ENCODE results near the gene CHFR. TPM values are rescaled to one million over a fixed set of nuclear protein-coding genes. Genes with fewer than 3 reads are reported as not detected.
"Not testable (repeated sequence)": the region's sequence is repeated elsewhere in the genome, so short reads cannot be mapped to it uniquely, and the experiment has no call there.

The CHFR gene
- total RNA-seq, 1 experiment from 2014 or later, result 17.5 TPM

DNA sequence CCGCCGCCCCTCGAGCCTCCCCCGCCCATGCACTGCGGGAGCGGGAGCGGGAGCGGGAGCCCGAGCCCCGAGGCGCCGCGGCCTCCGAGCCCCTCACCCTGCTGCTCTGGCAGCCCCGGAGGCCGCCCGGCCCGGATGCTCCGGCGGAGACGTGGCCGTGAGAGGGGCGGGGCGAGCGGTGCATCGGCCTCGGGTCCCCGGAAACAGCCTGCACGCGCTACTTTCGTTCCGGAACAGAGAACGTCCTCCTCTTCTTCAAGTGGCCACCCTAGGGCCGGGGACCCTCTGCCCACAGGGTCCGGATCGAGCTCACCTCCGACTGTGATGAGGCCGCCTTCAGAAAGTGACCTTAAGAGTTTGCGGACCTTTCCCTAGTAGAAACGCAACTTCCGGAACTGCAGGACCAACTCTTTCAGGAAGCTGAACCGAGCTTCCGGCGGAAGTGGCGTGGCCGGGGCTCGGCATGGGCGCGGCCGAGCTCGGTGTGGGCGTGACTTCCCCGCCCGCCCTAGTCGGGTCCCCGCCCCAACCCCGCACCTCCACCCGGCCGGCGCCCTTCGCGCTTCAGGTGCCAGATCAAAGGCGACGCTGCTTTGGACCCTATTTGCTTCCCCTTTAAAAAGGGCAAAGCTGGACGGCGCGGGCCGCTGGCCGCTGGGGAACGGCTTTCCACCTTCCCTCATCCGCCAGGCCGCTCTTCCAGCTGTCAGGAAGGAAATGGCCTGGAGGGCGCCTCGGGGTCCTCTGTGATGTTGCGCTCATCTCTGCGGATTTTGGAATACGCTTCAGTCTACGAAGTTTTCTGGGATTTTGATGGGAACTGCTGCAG lies 58.5 kb downstream of the CHFR start, which contains the start of gene GOLGA3:
Gene GOLGA3, minus strand, starts transcription at position 164 of the 829 bp plus-strand sequence. CDS start 6,741 bp downstream, outside the sequence.
- peak; percentile 89 for DNase-seq (ENCODE audit: low read depth)
- in situ Hi-C loops (cut with HindIII; ENCODE audit: low pct_unique_long_range_greater_than_20kb, low sequenced_read_pairs), result no loop called here

DNA sequence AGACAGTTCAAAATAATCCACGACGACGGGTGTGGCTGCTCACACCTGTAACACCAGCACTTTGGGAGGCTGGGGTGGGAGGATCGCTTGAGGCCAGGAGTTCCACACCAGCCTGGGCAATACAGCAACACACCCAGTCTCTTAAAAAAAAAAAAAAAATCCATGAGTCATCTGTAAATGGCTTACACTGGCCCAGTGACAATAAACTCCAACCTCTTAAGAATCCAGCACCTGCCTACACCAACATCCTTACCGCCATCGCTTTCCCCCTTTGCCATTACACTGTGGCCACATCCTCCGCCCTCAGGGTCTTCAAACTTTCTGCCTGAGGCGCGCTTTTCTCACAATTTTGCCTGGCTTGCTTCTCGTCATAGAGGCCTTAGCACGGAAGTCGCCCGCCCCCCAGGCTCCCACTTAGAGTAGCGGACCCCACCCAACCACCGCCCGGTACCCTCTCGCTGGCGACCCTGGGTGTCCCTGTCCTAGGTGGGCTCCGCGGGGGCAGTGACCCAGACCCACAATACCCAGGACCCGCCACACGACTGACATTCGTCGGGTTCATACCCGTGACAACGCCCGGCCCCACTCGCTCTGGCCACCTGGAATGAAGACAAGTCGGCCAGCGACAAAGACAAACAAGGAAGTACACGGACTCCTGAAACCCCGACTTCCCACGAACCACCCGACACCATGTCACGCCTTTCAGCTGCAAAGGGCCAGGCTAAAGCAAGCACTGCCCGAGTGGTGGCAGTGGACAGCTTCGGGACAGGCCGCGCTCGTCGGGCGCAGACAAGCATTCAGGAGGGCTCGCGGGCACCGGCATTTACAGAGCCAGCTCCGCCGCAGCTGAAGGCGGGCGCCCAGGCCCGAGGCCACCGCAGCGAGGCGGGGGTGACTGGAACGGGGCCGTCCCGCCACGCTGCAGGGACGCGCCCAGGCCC lies 59.4 kb downstream of the CHFR start:
- in situ Hi-C loops (cut with HindIII; ENCODE audit: low pct_unique_long_range_greater_than_20kb, low sequenced_read_pairs), result no loop called here
- DNase-seq (ENCODE audit: low read depth), result peak; percentile 81

DNA sequence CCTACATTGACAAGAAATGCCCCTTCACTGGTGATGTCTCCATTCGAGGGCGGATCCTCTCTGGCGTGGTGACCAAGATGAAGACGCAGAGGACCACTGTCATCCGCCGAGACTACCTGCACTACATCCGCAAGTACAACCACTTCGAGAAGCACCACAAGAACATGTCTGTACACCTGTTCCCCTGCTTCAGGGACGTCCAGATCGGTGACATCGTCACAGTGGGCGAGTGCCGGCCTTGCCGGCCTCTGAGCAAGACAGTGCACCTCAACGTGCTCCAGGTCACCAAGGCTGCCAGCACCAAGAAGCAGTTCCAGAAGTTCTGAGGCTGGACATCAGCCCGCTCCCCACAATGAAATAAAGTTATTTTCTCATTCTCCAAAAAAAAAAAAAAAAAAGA lies 61.5 kb downstream of the CHFR start:
- in situ Hi-C loops (cut with HindIII; ENCODE audit: low pct_unique_long_range_greater_than_20kb, low sequenced_read_pairs), result no loop called here
- DNase-seq (ENCODE audit: low read depth), result no peak

DNA sequence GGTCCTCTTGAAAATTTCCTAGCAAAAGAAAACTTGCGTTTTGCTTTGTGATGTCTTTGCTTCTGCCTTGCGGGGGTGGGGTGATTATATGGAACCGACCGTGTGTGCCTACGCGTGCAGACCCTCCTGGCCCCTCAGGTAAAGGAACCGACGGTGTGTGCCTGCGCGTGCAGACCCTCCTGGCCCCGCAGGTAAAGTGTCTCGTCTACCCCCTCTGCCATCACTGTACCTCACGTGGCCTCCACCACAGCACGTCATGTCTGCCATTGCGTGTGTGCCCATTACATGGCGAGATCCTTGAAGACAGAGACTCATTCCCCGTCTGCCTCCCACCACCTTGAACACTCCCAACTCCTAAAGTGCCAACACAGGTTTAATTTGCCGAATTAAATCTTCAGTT lies 62.3 kb downstream of the CHFR start:
- DNase-seq (ENCODE audit: low read depth), result no peak
- in situ Hi-C loops (cut with HindIII; ENCODE audit: low pct_unique_long_range_greater_than_20kb, low sequenced_read_pairs), result no loop called here

DNA sequence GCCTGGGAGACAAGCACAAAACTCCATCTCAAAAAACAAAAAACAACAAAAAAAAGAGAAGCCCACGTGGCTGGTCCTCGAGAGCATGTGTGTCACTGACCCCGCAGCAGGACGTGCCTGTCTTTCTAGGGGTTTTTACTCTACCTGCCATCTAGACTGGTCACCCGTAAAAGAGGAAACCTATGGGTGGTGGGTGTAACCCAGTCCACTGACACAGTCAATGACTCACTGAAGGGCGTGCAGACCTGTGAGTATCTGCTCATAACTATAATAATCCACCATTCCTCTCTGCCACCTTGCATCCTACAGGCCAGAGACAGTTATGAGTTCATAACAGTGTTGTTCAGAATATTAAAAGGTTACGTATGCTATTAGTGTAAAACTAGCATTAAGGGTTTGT lies 63.4 kb downstream of the CHFR start:
- DNase-seq (ENCODE audit: low read depth), result no peak
- in situ Hi-C loops (cut with HindIII; ENCODE audit: low pct_unique_long_range_greater_than_20kb, low sequenced_read_pairs), result no loop called here

DNA sequence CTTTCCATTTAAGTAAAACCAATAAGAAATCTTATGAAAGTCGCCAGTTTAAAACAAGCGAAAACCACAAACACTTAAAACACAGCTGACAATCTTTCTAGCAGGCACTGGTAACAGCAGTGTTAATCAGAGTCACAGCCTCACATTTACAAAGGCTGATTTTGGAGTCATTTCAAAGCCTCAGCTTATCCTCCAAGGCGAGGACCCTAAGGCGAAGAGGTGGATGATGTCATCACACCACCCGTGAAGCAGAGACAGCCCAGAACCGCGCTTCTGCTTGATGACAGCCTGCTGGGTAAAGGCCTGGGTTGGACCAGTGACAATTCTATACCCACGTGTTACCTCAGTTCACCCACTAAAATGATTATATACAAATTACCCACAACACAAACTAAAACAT lies 68.8 kb downstream of the CHFR start:
- no peak for DNase-seq (ENCODE audit: low read depth)
- in situ Hi-C loops (cut with HindIII; ENCODE audit: low pct_unique_long_range_greater_than_20kb, low sequenced_read_pairs), result no loop called here

DNA sequence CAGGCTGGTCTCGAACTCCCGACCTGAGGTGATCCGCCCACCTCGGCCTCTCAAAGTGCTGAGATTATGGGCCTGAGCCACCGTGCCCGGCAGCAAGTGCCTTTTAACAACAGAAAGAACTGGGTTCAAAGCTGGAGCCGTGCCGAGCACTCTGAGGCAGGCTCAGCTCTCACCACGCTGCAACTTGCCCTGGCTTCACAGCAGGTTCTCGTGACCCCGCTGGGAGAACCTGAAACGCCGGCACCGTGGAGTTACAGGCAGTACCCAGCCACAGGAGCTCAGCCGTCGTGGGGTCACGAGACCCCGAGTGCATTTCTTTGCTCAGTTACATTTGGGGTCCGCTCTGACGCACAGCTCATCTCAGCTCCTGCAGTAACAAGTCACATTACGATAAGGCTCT lies 73.2 kb downstream of the CHFR start:
- in situ Hi-C loops (cut with HindIII; ENCODE audit: low pct_unique_long_range_greater_than_20kb, low sequenced_read_pairs), result no loop called here

DNA sequence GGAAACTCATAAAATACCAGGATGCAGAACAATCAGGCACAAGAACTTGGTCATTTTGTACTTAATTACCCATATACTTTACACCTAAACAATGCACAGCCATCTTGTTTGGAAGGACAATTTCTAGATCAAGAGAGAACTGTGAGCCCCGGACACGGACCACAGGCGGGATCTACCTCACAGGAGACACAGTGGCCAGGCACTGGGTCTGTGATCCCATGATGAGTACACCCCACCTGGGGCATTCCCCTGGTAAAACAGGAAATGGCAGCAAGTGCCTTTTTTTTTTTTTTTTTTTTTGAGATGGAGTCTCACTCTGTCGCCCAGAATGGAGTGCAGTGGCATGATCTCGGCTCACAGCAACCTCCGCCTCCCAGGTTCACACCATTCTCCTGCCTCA lies 74.0 kb downstream of the CHFR start:
- no peak for DNase-seq (ENCODE audit: low read depth)
- in situ Hi-C loops (cut with HindIII; ENCODE audit: low pct_unique_long_range_greater_than_20kb, low sequenced_read_pairs), result no loop called here

More for the DNA sequence above, 73.2 kb downstream of the CHFR start:
- no peak for DNase-seq (ENCODE audit: low read depth)

DNA sequence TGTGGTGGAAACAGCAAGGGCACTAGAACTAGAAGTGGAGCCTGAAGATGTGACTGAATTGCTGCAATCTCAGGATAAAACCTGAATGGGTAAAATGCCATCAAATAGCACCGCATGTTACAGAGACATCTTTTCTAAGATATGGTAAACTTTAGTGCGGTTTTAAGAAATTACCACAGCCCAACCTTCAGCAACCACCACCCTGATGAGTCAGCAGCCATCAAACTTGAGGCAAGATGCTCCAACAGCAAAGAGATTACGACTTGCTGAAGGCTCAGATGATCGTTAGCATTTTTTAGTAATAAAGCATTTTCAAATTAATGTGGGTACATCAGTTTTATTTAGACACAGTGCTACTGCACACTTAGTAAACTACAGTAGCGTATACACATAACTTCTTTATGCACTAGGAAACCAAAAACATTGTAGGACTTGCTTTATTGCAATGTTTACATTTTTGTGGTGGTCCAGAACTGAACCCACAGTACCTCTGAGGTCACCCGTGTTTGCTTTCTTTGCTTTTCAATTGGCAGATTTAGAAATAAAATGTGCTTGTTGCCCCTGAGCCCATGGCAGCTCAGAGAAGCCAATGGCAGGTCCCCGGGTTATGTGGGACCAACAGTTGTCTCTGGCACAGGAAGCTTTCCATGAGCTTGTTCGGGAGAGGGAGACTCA lies 74.6 kb downstream of the CHFR start:
- DNase-seq (ENCODE audit: low read depth), result no peak
- in situ Hi-C loops (cut with HindIII; ENCODE audit: low pct_unique_long_range_greater_than_20kb, low sequenced_read_pairs), result no loop called here

DNA sequence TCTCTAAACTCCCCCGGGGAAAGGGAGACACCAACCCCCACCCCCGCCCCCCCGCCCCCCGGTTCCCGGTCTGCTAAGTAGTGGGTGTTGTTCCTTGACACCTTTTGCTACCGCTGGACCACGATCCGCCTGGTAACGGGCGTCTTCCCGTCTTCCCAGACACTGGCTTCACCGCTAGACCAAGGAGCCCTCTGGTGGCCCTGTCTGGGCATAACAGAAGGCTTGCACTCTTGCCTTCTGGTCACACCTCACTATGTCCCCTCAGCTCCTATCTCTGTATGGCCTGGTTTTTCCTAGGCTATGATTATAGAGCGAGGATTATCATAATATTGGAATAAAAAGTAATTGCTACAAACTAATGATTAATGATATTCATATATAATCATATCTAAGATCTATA lies 78.0 kb downstream of the CHFR start:
- in situ Hi-C loops (cut with HindIII; ENCODE audit: low pct_unique_long_range_greater_than_20kb, low sequenced_read_pairs); DNase-seq (ENCODE audit: low read depth): not testable (repeated sequence)

DNA sequence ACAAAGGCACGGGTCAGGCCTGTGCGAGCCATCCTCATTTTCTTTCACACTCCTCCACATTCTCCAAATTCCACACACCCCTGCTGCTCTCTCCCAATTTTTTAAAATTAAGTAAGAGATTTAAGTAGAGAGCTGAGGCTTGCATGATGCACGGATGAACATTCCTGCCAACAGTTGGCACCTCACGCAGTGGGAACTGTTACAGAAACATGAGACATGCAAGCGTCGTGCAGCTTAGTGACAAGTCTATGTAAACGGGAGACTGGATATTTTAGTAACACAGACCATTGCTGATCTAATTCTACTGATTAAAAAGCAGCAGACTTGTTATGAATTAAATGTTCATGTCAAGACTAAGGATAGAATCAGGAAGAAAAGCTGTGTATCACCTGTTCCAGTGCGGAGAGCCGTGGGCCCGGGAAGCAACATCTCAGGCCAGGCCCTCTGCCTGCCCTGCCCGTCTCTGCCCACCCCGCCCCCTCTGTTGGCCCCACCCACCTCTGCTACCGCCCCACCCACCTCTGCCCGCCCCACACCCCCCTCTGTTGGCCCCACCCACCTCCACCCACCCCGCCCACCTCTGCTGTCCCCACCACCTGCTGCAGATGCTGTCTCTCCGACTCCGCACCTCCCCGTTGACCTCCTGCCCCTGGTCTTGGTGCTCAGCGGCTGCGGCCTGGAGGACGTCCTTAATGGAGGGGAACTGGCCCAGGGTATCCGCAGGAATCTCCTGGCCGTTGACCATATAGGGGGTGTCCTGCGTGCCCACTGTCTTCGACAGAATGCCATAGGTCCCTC lies 79.9 kb downstream of the CHFR start:
- in situ Hi-C loops (cut with HindIII; ENCODE audit: low pct_unique_long_range_greater_than_20kb, low sequenced_read_pairs), result no loop called here
- no peak for DNase-seq (ENCODE audit: low read depth)

DNA sequence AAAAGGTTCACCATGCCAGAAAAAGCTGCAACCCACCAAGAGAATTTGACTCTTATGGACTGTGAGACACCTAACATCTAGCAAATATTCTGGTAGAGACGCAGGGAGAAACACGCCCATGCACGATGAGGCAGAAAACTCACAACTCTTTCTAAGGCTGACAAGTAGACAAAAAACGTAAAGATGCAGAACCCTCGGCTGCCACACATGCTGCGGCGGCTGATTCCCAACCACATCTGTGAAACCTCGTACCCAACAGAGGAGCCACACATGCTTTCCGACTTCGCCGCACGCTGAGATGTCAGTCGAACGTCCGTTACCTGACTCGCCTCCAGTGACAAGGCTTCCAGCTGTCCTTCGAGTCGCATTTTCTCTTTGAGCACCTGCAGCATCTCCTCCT lies 80.5 kb downstream of the CHFR start:
- in situ Hi-C loops (cut with HindIII; ENCODE audit: low pct_unique_long_range_greater_than_20kb, low sequenced_read_pairs), result no loop called here
- DNase-seq (ENCODE audit: low read depth), result no peak

DNA sequence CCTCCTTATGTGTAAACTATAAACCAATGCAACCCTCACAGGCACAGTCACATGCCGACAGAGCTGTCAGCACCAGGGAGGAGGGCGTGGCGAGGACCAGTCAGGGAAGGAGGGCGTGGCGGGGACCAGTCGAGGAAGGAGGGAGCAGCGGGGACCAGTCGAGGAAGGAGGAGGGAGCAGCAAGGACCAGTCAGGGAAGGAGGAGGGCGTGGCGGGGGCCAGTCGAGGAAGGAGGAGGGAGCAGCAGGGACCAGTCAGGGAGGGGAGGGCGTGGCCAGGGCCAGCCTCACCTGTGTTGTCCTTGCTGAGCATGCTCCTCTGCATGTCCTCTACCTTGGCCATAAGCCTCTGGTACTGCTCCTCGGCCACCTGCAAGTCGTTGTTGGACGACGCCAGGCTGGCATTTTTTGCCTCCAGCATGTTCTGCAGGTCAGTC lies 83.0 kb downstream of the CHFR start:
- peak; percentile 93 for DNase-seq (ENCODE audit: low read depth)
- in situ Hi-C loops (cut with HindIII; ENCODE audit: low pct_unique_long_range_greater_than_20kb, low sequenced_read_pairs), result no loop called here

DNA sequence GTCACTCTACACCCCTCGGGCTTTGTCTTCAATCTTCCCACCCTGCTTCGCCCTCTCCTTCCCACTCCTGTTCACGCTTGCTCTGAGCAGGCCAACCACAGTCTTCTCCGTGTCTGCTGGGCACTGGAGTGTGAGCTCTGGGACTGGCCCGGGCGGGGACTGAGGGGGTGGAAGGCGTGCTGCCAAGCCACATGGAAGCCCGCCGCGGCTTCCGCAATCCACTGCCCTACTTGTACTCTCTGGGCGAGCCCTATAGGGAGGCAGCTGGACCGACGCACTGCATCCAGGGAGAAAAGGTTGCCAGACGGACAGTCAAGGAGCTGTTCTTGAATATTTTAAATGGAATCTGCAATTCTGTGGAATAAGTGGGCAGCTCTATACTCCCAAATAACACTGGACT lies 83.5 kb downstream of the CHFR start:
- DNase-seq (ENCODE audit: low read depth), result no peak
- in situ Hi-C loops (cut with HindIII; ENCODE audit: low pct_unique_long_range_greater_than_20kb, low sequenced_read_pairs), result no loop called here

DNA sequence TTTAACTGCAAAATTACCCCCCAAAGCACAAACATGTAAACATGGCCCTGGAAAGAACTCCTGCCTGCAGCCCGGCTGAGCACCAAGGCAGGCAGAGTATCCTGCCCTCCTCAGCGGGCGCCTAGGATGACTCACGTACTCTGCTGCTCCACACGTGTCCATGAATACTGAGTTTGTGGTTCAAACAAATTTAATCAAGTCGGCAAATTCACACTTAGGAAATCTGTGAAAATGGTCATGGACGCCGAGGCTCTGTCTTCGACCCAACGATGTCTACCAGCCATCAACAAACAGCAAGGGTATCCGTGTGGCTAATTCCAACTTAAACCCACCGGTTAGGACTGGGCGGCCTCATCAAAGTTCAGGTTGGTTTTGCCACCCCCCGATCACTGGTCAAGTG lies 84.3 kb downstream of the CHFR start:
- in situ Hi-C loops (cut with HindIII; ENCODE audit: low pct_unique_long_range_greater_than_20kb, low sequenced_read_pairs), result no loop called here
- no peak for DNase-seq (ENCODE audit: low read depth)

DNA sequence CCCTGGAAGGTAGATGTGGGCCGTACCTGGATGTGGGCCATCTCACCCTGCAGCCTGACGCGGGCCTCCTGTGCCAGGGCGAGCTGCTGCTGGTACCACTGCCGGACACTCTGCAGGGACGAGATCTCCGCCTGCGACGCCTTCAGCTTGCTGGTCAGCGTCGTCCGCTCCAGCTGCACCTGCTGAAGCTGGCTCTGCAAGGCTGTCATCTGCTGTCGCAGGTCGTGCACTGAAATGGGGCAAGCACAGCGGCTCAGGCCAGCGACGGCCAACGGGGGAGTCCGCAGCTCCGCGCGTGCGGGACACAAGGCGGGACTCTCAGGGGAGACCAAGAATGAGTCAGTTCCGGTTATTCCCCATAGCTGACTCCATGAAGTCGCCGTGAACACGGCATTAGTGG lies 85.7 kb downstream of the CHFR start:
- no peak for DNase-seq (ENCODE audit: low read depth)
- in situ Hi-C loops (cut with HindIII; ENCODE audit: low pct_unique_long_range_greater_than_20kb, low sequenced_read_pairs), result no loop called here

DNA sequence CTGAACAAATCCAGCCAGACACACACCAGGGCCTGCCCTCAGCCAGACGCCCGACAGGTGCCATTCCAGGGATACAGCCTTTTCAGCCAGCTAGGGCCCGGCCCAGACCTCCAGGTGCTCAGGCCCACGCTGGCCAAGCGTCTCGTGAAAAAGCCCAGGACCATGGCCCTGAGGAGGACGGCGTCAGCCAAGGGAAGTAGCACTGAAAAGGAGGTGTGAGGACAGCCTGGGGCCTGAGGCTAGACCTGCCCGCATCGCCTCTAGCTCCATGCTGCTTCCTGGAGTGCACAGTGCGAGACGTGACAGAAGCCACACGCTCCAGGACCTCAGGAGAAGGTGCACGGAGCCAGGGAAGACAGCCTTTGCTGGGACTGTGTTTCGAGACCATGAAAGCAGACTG lies 88.6 kb downstream of the CHFR start:
- in situ Hi-C loops (cut with HindIII; ENCODE audit: low pct_unique_long_range_greater_than_20kb, low sequenced_read_pairs), result no loop called here
- no peak for DNase-seq (ENCODE audit: low read depth)

All from Caki2 (cell line).